Right lobe of liver (tissue), 6 donors: ENCODE results near the gene C2orf92. TPM values are rescaled to one million over a fixed set of nuclear protein-coding genes. Genes with fewer than 3 reads are reported as not detected.
"Not testable (repeated sequence)": the region's sequence is repeated elsewhere in the genome, so short reads cannot be mapped to it uniquely, and the experiment has no call there.

Source experiments
- ATAC-seq, 4 donors: fragments of 200-7000 bp; cut with Tn5 transposase; one replicate each; pipeline ENCODE4 v1.9.1; 2020; ENCODE audit warnings: mild to moderate bottlenecking in 4 of 4, moderate library complexity in 4 of 4
- DNase-seq, 3 donors: peaks; one replicate each; pipeline ENCODE4 v3.0.0-alpha.2; 2020
- H3K27ac ChIP-seq, 3 donors: fragments of 200-600 bp; one replicate each; pipeline ENCODE4 v1.8.0; 2022
- H3K27me3 ChIP-seq, 2 donors: fragments of 200-600 bp; one replicate each; pipeline ENCODE4 v1.8.0; 2022
- H3K36me3 ChIP-seq, 4 donors: fragments of 200-600 bp; sonication (generic) in 1 of 4; one replicate each; pipeline versions ENCODE4 v1.5.1 to v1.8.0; 2017 to 2022; ENCODE audit warnings: control low read depth in 1 of 4
- H3K4me1 ChIP-seq, 4 donors: fragments of 200-600 bp; sonication (generic) in 1 of 4; one replicate each; pipeline versions ENCODE4 v1.5.1 to v1.8.0; 2017 to 2022; ENCODE audit warnings: control low read depth in 1 of 4
- H3K4me3 ChIP-seq, 3 donors: fragments of 200-600 bp; one replicate each; pipeline ENCODE4 v1.8.0; 2022
- H3K9me3 ChIP-seq, 4 donors: fragments of 200-600 bp; sonication (generic) in 1 of 4; one replicate each; pipeline versions ENCODE4 v1.5.1 to v1.8.0; 2017 to 2022; ENCODE audit warnings: control low read depth in 1 of 4
- POLR2A ChIP-seq: fragments of 450-650 bp; IDR thresholded peaks from one replicate; pipeline ENCODE4 v1.6.1; 2017; ENCODE audit warnings: antibody characterized with exemption, mild to moderate bottlenecking
- WGBS: methylation state at CpG from one replicate; pipeline ENCODE4 v1.1.6; 2018; ENCODE audit warnings: low coverage, low lambda C conversion rate; ENCODE audit not compliant: insufficient coverage; ENCODE audit errors: missing lambda C conversion rate; 5-methylcytosine and 5-hydroxymethylcytosine counted together
- intact Hi-C, 2 donors: fragments of 100-400 bp; cut with DNase I; formaldehyde crosslinking; loops; one replicate each; pipeline versions ENCODE4 v1.11.2 to v1.14.1; 2022
- total RNA-seq, 6 experiments: library from RNA; depleted of rRNA in 2 of 6; stranded (reverse); fragments of >200 nt in 2 of 6; fragmentation: NEBNext Ultra II Directional in 3 of 6; extraction: Animal tissue kit (Norgen Biotek cat#: 25700) in 3 of 6; gene quantifications; one replicate each; pipeline versions ENCODE4 v1.1.0 to v1.2.4, GENCODE V29; 2016 to 2023
- TF ChIP-seq, protein P1 (sequence below), 4 donors: fragments of 200-600 bp in 3 of 4; fragments of 450-650 bp in 1 of 4; IDR thresholded peaks; one replicate each; pipeline versions ENCODE4 v1.5.1 to v1.8.0; 2016 to 2022; ENCODE audit warnings: antibody characterized with exemption in 4 of 4, mild to moderate bottlenecking in 2 of 4
- donor health status: DM: no; HTN: yes; CAD: no.
- donor health status: DM: no; HTN: no; CAD: no.
- donor health status: DM: no; HTN: no; CAD: no.
- donor health status: DM: no; HTN: yes; CAD: no.
- donor health status: DM: no; HTN: yes; CAD: no.

The C2orf92 gene
- total RNA-seq, 6 experiments from 2014 or later: 2.0 to 12.8 (median 4.4) TPM

DNA sequence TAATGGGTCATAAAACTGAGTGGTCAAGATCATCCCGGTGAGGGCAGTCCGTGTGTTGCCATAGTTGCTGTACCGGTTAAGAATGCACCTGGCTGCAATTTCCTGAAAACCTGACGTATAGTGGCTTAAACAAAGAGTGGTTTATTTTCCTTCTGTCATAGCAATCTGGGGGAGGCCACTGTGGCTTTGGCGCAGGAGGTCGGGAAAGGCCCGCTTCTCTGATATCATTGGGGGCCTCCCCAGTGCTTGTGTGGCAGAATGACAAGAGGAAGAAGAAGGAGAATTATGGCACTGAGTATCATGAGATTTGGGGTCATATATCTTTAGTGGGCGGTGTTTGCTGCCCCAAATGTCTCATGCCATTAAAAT lies 4.4 kb downstream of the C2orf92 start:
- DNase-seq (no peak), ATAC-seq (no peak)
- Histone ChIP-seq H3K4me3 (no peak overlapping the region), H3K4me1 (no peaks in the 10 kb centered on the region), H3K9me3 (no peaks in the 10 kb centered on the region), H3K27ac (no peak overlapping the region), H3K36me3 (no peaks in the 10 kb centered on the region), H3K27me3 (no peaks in the 10 kb centered on the region)
- intact Hi-C loops: no loop called here
- 74% methylated on average over 7 of the region's 8 CpGs for WGBS
- TF ChIP-seq, protein P1, sequence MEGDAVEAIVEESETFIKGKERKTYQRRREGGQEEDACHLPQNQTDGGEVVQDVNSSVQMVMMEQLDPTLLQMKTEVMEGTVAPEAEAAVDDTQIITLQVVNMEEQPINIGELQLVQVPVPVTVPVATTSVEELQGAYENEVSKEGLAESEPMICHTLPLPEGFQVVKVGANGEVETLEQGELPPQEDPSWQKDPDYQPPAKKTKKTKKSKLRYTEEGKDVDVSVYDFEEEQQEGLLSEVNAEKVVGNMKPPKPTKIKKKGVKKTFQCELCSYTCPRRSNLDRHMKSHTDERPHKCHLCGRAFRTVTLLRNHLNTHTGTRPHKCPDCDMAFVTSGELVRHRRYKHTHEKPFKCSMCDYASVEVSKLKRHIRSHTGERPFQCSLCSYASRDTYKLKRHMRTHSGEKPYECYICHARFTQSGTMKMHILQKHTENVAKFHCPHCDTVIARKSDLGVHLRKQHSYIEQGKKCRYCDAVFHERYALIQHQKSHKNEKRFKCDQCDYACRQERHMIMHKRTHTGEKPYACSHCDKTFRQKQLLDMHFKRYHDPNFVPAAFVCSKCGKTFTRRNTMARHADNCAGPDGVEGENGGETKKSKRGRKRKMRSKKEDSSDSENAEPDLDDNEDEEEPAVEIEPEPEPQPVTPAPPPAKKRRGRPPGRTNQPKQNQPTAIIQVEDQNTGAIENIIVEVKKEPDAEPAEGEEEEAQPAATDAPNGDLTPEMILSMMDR (IDR thresholded peaks at IDR 0.05): no peak
- TF ChIP-seq POLR2A: no peak

DNA sequence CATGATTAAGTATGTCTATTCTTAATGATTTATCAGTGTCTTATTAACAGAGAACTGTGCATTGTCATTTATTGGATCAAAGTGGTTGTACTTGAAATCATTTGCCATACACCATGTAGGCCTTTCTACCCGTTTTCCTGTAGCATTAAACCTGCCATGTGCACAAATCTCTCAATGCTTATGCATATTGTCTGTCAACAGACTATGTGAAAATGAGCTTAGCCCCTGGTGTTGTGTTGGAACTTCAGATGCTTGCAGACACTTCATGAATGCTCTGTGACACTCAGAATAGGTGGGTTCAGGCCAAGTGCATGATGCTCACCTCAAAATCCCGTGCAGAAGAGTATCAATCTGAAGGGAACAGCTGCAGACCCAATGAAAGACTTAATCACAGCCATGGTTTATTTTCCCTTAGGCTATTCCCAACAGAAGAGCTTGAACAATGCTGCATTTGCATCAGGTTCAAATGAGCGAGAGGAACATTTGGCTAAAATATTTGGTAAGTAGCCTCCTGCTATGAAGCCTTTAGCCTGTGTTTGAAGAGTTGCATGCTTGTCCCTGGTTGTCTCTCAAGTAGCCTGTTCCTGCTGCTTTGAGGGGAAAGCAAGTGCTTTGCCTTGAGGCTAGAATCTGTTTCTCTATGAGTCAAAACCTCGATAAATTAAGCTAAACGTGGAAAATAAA lies 6.1 kb downstream of the C2orf92 start:
- no peaks in the 10 kb centered on the region for H3K36me3 ChIP-seq
- no peaks in the 10 kb centered on the region for H3K27me3 ChIP-seq
- TF ChIP-seq POLR2A: no peak
- TF ChIP-seq, protein P1 (IDR thresholded peaks at IDR 0.05): no peak
- 77% methylated on average over 5 of the region's 5 CpGs for WGBS
- H3K9me3 ChIP-seq: no peaks in the 10 kb centered on the region
- DNase-seq (no peak), ATAC-seq (no peak)
- no peak overlapping the region for H3K4me3 ChIP-seq
- H3K27ac ChIP-seq: no peak overlapping the region
- H3K4me1 ChIP-seq: no peaks in the 10 kb centered on the region
- intact Hi-C loops: no loop called here

DNA sequence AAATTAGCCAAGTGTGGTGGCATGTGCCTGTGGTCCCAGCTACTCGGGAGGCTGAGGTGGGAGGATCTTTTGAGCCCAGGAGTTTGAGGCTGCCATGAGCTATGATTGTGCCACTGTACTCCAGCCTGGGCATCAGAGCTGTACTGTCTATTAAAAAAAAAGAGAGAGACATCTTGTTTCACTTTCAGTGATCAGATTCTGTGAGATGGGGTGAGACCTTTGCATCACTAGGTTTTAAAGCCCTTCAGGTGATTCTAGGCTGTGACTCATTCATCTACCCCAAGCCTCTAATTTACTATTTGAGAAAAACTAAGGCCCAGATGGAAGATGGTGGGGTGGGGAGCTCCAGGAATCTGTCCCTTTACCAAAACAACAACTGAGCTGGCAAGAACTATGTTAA lies 7.1 kb downstream of the C2orf92 start:
- no peak for DNase-seq
- Histone ChIP-seq H3K27ac (no peak overlapping the region), H3K4me1 (no peaks in the 10 kb centered on the region), H3K27me3 (no peaks in the 10 kb centered on the region), H3K4me3 (no peak overlapping the region), H3K9me3 (no peaks in the 10 kb centered on the region), H3K36me3 (no peaks in the 10 kb centered on the region)
- TF ChIP-seq, protein P1 (IDR thresholded peaks at IDR 0.05): no peak
- TF ChIP-seq POLR2A: no peak
- intact Hi-C loops: no loop called here
- ATAC-seq: no peak
- WGBS: no CpG with 5 or more reads among the region's 1 CpG

DNA sequence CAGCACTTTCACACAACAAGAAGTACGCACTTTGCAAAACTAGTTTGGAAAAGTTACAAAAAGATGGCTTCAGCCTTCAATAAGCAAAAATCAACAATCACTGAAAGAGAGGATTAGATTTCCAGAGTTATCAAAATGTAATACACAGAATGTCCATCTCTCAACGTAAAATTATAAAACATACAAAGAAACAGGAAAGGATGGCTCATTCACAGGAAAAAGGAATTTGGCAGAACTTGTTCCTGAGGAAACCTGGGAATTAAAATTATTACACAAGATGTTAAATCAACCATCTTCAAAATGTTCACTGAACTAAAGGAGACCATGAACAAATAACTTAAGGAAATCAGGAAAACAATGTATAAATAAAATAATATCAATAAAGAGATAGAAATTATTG lies 8.0 kb downstream of the C2orf92 start:
- Histone ChIP-seq H3K4me1 (no peaks in the 10 kb centered on the region), H3K9me3 (no peaks in the 10 kb centered on the region), H3K36me3 (no peaks in the 10 kb centered on the region), H3K27me3 (no peaks in the 10 kb centered on the region), H3K27ac (no peak overlapping the region), H3K4me3 (no peak overlapping the region)
- intact Hi-C loops: no loop called here
- no peak for TF ChIP-seq POLR2A
- TF ChIP-seq, protein P1 (IDR thresholded peaks at IDR 0.05): no peak
- no peak for DNase-seq
- no peak for ATAC-seq
- 73% methylated on average over 2 of the region's 2 CpGs for WGBS

DNA sequence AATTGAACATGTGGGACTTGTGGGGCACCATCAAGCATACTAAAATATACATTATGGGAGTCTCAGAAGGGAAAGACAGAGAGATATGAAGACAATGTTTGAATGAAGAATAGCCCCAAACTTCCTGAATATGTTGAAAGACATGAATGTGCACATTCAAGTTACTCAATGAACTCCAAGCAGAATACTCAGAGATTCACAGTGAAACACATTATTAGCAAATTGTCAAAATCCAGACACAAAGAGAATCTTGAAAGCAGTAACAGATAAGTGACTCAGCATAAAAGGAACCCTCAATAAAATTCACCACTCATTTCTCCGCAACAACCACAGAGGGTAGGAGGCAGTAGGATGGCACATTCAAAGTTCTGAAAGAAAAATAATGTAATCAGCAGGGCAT lies 8.8 kb downstream of the C2orf92 start:
- TF ChIP-seq POLR2A: no peak
- TF ChIP-seq, protein P1 (IDR thresholded peaks at IDR 0.05): no peak
- no peak overlapping the region for H3K27ac ChIP-seq
- DNase-seq: no peak
- no peaks in the 10 kb centered on the region for H3K4me1 ChIP-seq
- intact Hi-C loops: no loop called here
- H3K36me3 ChIP-seq: no peaks in the 10 kb centered on the region
- ATAC-seq: no peak
- H3K4me3 ChIP-seq: no peak overlapping the region
- H3K27me3 ChIP-seq: no peaks in the 10 kb centered on the region
- no peaks in the 10 kb centered on the region for H3K9me3 ChIP-seq
- WGBS: 91% methylated on average over 1 of the region's 1 CpG

DNA sequence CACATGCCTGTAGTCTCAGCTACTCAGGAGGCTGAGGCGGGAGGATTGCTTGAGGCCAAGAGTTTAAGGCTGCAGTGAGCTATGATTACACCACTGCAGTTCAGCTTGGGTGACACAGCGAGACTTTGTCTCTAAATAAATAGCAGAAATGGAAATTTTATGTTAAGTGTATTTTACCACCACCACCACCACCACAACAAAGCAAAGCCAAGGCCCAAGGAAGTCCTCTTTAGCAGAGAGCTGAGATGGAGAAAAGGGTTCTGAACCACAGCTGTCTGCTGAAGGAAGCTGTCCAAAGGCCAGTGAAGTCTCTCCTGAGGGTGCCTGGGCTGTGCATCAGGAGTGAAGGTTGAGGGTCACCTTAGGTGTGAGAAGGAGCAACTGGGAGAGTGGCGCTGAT lies 17.7 kb downstream of the C2orf92 start:
- H3K9me3 ChIP-seq, ATAC-seq, intact Hi-C loops, DNase-seq, H3K4me3 ChIP-seq, H3K4me1 ChIP-seq, H3K27me3 ChIP-seq, H3K36me3 ChIP-seq, H3K27ac ChIP-seq: not testable (repeated sequence)
- WGBS: 79% methylated on average over 2 of the region's 3 CpGs
